IPS DF 6.9 (cell line): ENCODE results near the gene NHSL2.
A peak's percentile ranks its signal among the peaks of the same experiment; 100 is the strongest.

ENCODE experiments used
- DNase-seq: peaks from one replicate; pipeline ENCODE4 v3.0.0-alpha.2; 2013; ENCODE audit warnings: low read depth, low spot score
- H3K27ac ChIP-seq: one replicate; pipeline ENCODE4 v1.5.1; 2013; ENCODE audit warnings: low read length, control low read depth
- H3K27me3 ChIP-seq: 2 replicates; pipeline ENCODE4 v1.6.1; 2013; ENCODE audit warnings: mild to moderate bottlenecking, low read length; ENCODE audit not compliant: control insufficient read depth, insufficient read depth
- H3K36me3 ChIP-seq: 2 replicates; pipeline ENCODE4 v1.6.1; 2013; ENCODE audit warnings: low read length; ENCODE audit not compliant: control insufficient read depth, insufficient read depth
- H3K4me1 ChIP-seq: 2 replicates; pipeline ENCODE4 v1.6.1; 2013; ENCODE audit warnings: low read length; ENCODE audit not compliant: control insufficient read depth, insufficient read depth
- H3K4me3 ChIP-seq: 2 replicates; pipeline ENCODE4 v1.5.1; 2013; ENCODE audit warnings: mild to moderate bottlenecking, low read length
- H3K9me3 ChIP-seq: 2 replicates; pipeline ENCODE4 v1.6.1; 2013; ENCODE audit warnings: low read length, inconsistent platforms; ENCODE audit not compliant: control insufficient read depth, insufficient read depth
- WGBS: extraction: QIAGEN DNeasy Blood & Tissue Kit; methylation state at CpG from one replicate; pipeline ENCODE4 v1.1.7; 2013; ENCODE audit warnings: mixed read lengths, missing lambda C conversion rate; ENCODE audit not compliant: insufficient read length, insufficient coverage; 5-methylcytosine and 5-hydroxymethylcytosine counted together

Gene NHSL2

DNA sequence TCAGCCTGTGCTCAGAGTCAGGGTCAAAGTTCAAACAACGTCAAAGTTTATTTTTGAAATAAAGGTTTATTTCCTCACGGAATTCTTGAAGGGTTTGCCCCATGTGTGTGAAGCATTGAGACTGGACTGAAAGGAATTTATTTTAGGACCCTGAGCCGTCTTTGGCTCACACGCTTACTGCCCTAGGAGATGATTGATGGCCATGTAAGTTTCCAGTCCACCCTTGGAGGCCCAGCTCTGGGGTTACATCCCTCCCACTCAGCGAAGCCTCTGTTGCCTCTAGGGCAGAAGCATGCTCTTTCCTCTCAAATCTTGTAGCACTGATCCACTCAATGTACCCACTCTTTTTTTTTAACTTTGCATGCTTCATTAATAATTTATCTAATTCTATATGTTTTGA lies 4.5 kb upstream of the NHSL2 start:
- Histone ChIP-seq H3K4me3 (no peak overlapping the region), H3K27ac (no peak overlapping the region), H3K4me1 (no peaks in the 10 kb centered on the region), H3K9me3 (no peaks in the 10 kb centered on the region), H3K27me3 (no peaks in the 10 kb centered on the region), H3K36me3 (no peaks in the 10 kb centered on the region)
- WGBS = no CpG with 5 or more reads among the region's 5 CpGs
- DNase-seq = no peak

DNA sequence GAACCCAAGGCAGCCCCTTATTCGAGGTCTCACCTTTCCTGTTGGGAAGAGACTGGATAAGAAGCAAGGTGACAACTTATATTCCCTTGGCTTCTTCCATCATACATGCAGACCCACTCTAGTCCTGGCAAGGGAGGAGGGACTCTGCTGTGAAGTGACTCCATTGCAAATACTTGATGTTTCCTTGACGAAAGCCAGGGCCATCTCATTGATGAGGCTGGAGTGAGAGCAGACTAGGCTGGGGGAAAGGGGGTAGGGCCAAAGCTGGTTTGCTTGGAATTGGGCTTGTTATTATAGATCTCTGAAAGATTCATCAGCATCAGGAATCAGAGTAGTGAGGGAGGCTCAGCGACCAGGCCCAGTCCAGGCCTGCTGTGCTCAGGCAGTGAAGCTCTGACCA lies 2.3 kb upstream of the NHSL2 start:
- WGBS = no CpG with 5 or more reads among the region's 3 CpGs
- no peaks in the 10 kb centered on the region for H3K4me1 ChIP-seq
- no peak overlapping the region for H3K4me3 ChIP-seq
- H3K27ac ChIP-seq = no peak overlapping the region
- H3K27me3 ChIP-seq = no peaks in the 10 kb centered on the region
- no peaks in the 10 kb centered on the region for H3K9me3 ChIP-seq
- no peak for DNase-seq
- H3K36me3 ChIP-seq = no peaks in the 10 kb centered on the region

DNA sequence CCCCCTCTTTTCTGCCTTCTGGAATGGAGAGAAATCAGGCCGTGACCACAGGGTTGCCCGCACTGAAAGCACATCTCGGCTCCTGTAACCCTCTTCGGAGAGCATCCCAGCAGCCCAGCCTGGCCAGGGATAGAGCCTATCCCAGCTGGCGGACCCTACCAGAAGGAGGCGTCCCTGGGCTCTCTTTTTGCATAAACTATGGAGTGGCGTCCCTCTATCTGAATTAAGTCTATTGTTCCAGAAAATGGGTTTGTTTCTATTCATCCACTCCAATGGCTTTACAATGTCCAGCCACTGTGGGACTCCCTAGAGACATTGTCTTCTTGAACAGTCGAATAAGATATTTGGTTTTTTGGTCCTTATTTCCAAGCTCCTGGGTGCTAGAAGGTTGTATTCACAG lies 689 bp upstream of the NHSL2 start:
- Histone ChIP-seq H3K9me3 (no peaks in the 10 kb centered on the region), H3K4me3 (peak overlapping the region; percentile 42; the same call in 1 of the 2 replicates), H3K36me3 (peaks cover 2% of the 10 kb centered on the region; the same call in 1 of the 2 replicates), H3K4me1 (peaks cover 2% of the 10 kb centered on the region; the same call in 1 of the 2 replicates), H3K27me3 (no peaks in the 10 kb centered on the region), H3K27ac (no peak overlapping the region)
- no peak for DNase-seq
- WGBS = no CpG with 5 or more reads among the region's 8 CpGs

GRCh38 chrX:71910986-71911730 lies 513 bp downstream of the NHSL2 start:
- DNase-seq = no peak
- H3K27me3 ChIP-seq = no peaks in the 10 kb centered on the region
- H3K4me1 ChIP-seq = peaks cover 3% of the 10 kb centered on the region
- H3K36me3 ChIP-seq = peaks cover 2% of the 10 kb centered on the region; the same call in 1 of the 2 replicates
- no CpG with 5 or more reads among the region's 85 CpGs for WGBS
- peak overlapping the region; percentile 90; the same call in 1 of the 2 replicates for H3K4me3 ChIP-seq
- no peaks in the 10 kb centered on the region for H3K9me3 ChIP-seq
- H3K27ac ChIP-seq = no peak overlapping the region

GRCh38 chrX:71911731-71912050 lies 1.0 kb downstream of the NHSL2 start:
- Histone ChIP-seq H3K27ac (no peak overlapping the region), H3K4me1 (peaks cover 3% of the 10 kb centered on the region), H3K4me3 (peak overlapping the region; percentile 90), H3K9me3 (no peaks in the 10 kb centered on the region), H3K27me3 (no peaks in the 10 kb centered on the region), H3K36me3 (peaks cover 2% of the 10 kb centered on the region; the same call in 1 of the 2 replicates)
- no CpG with 5 or more reads among the region's 29 CpGs for WGBS
- no peak for DNase-seq

DNA sequence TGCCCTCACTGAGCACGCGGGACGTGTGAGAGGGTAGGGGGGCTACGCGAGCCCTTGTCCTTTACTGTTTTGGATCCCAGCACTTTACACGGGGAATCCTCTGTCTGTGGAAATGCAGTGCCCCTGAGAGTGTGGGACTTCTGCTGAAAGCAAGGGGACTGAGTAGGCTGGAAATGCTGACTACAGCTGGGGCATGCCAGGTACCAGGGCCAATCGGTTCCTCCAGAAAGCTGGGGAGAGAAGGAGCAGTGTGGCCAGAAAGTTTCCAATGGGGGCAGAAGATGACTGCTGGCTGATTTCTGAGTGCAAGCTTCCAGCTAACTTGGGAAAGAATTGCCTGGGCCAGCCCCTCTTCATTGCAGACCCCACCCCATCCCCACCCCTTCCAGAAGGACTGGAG lies 1.5 kb downstream of the NHSL2 start:
- Histone ChIP-seq H3K4me3 (peak overlapping the region; percentile 90; the same call in 1 of the 2 replicates), H3K27me3 (no peaks in the 10 kb centered on the region), H3K9me3 (no peaks in the 10 kb centered on the region), H3K27ac (no peak overlapping the region), H3K36me3 (peaks cover 2% of the 10 kb centered on the region; the same call in 1 of the 2 replicates), H3K4me1 (peaks cover 3% of the 10 kb centered on the region)
- WGBS = no CpG with 5 or more reads among the region's 7 CpGs
- no peak for DNase-seq

- H3K27ac ChIP-seq = no peak overlapping the region
- no CpG with 5 or more reads among the region's 6 CpGs for WGBS
- peaks cover 5% of the 10 kb centered on the region for H3K4me1 ChIP-seq
- H3K27me3 ChIP-seq = no peaks in the 10 kb centered on the region
- no peak overlapping the region for H3K4me3 ChIP-seq
- DNase-seq = no peak
- H3K9me3 ChIP-seq = no peaks in the 10 kb centered on the region
- H3K36me3 ChIP-seq = peaks cover 2% of the 10 kb centered on the region; the same call in 1 of the 2 replicates
These were observed 2.7 kb downstream of the NHSL2 start for GRCh38 chrX:71913156-71913950.

DNA sequence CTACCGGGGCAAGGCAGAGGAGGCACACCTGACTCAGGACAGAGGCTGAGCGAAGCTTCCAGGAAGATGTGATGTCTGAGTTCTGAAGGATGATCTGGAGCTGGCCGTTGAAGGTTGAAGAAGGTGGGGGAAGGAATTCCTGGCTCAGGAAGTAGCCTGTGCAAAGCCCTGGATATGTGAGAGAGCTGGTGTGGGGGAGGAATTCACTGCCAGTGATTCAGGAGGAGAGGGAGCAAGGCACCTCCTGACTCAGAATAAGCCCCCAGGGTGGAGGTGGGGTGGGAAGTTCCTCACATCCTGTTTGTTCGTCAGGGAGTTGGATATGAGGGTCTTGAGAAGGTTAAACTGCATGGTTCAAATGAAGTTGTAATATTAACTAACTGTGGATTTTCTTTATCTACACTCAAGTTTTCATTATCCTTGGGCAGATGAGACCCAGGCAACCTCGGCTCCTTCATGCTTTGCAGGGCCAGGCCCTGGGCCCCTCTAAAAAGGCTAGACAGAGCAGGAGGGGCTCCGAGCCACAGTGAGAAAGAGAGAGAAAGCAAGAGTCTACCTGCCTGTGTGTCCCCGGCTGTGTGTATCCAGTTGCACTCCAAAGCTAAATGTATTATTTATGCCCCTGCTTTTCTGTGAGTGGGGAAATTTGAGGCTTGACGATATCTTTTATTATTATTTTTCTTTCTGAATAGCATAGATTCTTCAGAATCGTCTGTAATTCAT lies 7.1 kb downstream of the NHSL2 start:
- Histone ChIP-seq H3K4me1 (peaks cover 7% of the 10 kb centered on the region), H3K9me3 (no peaks in the 10 kb centered on the region), H3K27me3 (no peaks in the 10 kb centered on the region), H3K4me3 (no peak overlapping the region), H3K36me3 (peaks cover 2% of the 10 kb centered on the region; the same call in 1 of the 2 replicates), H3K27ac (no peak overlapping the region)
- WGBS = no CpG with 5 or more reads among the region's 9 CpGs
- no peak for DNase-seq

DNA sequence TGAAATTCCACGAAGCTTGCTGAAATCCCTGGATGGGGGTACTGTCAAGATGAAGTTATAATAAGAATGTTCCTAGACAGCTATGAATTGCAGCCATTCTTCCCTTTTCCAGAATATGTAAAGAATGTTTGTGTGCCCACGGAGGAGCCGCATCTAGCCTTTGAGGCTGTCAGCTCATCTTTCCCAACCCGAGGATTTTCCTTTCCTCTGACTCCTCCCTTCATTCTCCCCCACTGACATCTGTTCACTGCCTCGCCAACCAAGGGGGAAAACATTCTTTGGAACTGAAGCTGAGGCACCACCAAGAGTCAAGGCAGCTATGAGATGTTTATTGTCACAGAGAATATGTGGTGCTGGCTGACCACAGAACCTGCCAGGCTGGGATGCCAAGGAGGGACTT lies 8.8 kb downstream of the NHSL2 start:
- H3K27ac ChIP-seq = no peak overlapping the region
- H3K4me3 ChIP-seq = no peak overlapping the region
- peaks cover 5% of the 10 kb centered on the region; the same call in 1 of the 2 replicates for H3K4me1 ChIP-seq
- no peaks in the 10 kb centered on the region for H3K9me3 ChIP-seq
- no peaks in the 10 kb centered on the region for H3K36me3 ChIP-seq
- no peaks in the 10 kb centered on the region for H3K27me3 ChIP-seq
- no peak for DNase-seq
- no CpG with 5 or more reads among the region's 5 CpGs for WGBS

DNA sequence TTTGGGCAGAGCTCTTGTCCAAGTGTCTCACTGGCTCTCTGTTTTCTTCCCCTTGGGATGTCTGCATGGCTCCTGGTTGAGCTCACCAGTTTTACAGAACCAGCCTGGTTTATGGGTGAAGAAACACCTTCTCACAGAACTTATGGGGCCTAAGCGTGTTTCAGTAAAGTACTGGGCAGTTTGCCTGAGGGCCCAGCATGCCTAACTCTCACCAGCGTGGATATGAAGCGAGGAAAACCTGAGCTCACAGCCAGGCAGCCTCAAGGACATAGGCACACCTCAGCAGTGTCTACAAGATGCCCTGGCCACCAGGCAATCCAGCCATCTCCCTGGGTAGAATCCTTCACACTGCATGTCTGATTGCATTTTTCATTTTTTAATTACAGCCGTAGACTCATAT lies 9.2 kb downstream of the NHSL2 start:
- no peak for DNase-seq
- WGBS = no CpG with 5 or more reads among the region's 4 CpGs
- Histone ChIP-seq H3K27ac (no peak overlapping the region), H3K27me3 (no peaks in the 10 kb centered on the region), H3K36me3 (no peaks in the 10 kb centered on the region), H3K9me3 (no peaks in the 10 kb centered on the region), H3K4me1 (peaks cover 5% of the 10 kb centered on the region; the same call in 1 of the 2 replicates), H3K4me3 (no peak overlapping the region)
